GM12874 (cell line): ENCODE results near the gene SMURF1.

Experiments used
- CTCF ChIP-seq: IDR thresholded peaks from 2 replicates; pipeline ENCODE4 v1.5.1; 2011; ENCODE audit warnings: low read depth, mild to moderate bottlenecking, control low read depth, low read length, moderate library complexity; ENCODE audit not compliant: insufficient read depth

SMURF1 gene

GRCh38 chr7:98997846-98998245 is 146.1 kb downstream of the SMURF1 start:
- TF ChIP-seq CTCF, result no peak

GRCh38 chr7:98996150-98996552 is 147.8 kb downstream of the SMURF1 start:
- no peak for TF ChIP-seq CTCF

GRCh38 chr7:98995523-98996149 is 148.3 kb downstream of the SMURF1 start:
- TF ChIP-seq CTCF, result no peak

DNA sequence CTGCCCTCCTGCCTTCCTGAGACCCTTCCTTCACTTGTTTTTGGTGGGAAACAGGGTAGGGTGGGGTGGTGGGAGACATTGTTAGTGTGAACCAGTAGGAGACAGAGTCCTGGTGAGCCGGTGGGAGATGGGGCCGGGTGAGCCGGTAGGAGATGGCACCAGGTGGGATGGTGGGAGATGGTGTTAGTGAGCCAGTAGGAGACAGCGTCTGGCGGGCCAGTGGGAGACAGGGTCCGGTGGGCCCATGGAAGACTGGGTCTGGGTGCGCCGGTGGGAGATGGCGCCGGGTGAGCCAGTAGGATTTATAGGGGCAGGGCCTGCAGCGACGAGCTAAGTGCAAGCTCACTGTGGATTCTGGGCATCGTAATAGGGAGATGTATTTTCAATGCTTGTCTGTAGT is 148.8 kb downstream of the SMURF1 start:
- no peak for TF ChIP-seq CTCF

DNA sequence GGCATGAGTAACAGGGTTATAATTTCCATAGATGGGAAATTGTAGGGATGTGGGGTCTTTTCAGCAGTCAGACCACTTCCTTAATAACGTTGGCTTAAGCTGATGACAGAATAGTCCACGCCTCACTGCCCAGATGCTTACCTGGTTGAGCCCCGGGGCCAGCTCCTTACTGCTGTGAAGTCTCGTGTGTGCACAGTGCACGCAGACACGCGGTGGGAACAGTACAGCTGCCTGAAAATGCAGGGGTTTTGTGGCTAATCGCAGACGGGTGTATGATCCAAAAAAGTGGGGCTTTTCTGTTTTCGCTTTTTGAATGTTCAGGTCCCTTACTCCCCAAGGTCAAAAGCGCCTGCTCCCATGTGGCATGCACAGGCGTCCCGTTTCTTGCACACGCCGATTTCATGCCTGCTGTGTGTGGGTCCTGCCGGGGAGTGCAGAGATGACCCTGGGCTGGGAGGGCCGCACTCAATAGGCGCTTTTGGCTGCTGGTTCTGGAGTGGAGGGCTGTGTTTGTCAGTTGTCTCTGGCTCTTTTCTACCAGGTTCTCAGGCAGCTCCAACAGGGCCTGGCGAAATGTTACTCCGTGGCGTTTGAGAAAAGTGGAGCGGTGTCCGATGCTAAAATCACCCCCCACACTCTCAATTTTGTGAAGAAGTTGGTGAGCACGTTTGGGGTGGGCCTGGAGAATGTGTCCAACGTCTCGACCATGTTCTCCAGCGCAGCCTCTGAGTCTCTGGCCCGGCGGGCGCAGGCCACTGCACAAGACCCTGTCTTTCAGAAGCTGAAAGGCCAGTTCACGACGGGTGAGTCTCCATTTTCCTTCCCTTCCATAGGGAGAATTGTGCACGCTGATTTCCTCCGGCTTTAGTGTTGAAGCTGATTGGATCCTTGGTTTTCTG is 149.6 kb downstream of the SMURF1 start:
- TF ChIP-seq CTCF, result no peak

- TF ChIP-seq CTCF, result no peak
These were observed 150.6 kb downstream of the SMURF1 start for GRCh38 chr7:98993024-98993897.

DNA sequence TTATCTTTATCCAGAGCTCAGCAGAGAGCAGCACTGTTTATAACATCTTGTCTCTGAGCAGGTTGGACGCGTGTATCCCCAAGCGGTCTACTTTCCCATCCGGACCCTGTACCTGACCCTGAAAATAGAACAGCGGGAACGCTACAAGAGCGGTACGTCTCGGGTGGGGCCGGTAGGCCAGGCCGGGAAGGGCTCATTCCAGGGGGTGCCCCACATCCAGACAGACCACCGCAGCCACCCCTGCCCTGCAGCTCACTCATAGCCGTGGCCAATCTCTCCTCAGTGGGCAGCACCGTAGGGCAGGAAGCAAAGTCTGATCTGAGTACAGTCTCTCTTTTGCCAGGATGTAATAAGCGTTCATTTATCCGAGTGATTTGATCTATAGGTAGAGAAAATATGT is 151.8 kb downstream of the SMURF1 start:
- TF ChIP-seq CTCF, result no peak
